GM23338 (cell line): ENCODE measurements around the gene TUBAL3. TPM values are rescaled to one million over a fixed set of nuclear protein-coding genes. Genes with fewer than 3 reads are reported as not detected.

ENCODE experiments used
- ATAC-seq: fragments of 200-7000 bp; cut with Tn5 transposase; 3 replicates; pipeline ENCODE4 v1.9.1; 2020
- DNase-seq: peaks from one replicate; pipeline ENCODE4 v3.0.0-alpha.2; 2015; ENCODE audit warnings: low spot score
- H2AFZ ChIP-seq: fragments of 200-600 bp; sonication (generic); 2 replicates; pipeline ENCODE4 v1.8.0; 2016; ENCODE audit warnings: antibody characterized with exemption, mild to moderate bottlenecking, moderate library complexity
- H3F3A ChIP-seq: fragments of 200-600 bp; sonication (generic); replicated peaks from 2 replicates; pipeline ENCODE4 v1.8.0; 2017; ENCODE audit warnings: antibody characterized with exemption, mixed run types, low read depth
- H3K27ac ChIP-seq: fragments of 200-600 bp; sonication (generic); 2 replicates; pipeline ENCODE4 v1.6.1; 2016; ENCODE audit warnings: low read depth
- H3K27me3 ChIP-seq: fragments of 200-600 bp; sonication (generic); 2 replicates; pipeline ENCODE4 v1.8.0; 2016; ENCODE audit warnings: mild to moderate bottlenecking, mixed run types, moderate library complexity; ENCODE audit not compliant: insufficient read depth
- H3K36me3 ChIP-seq: fragments of 200-600 bp; sonication (generic); 2 replicates; pipeline ENCODE4 v1.8.0; 2016; ENCODE audit warnings: mild to moderate bottlenecking; ENCODE audit not compliant: insufficient read depth
- H3K4me1 ChIP-seq: fragments of 200-600 bp; sonication (generic); 2 replicates; pipeline ENCODE4 v1.8.0; 2016; ENCODE audit warnings: mild to moderate bottlenecking, moderate library complexity; ENCODE audit not compliant: insufficient read depth
- H3K4me2 ChIP-seq: fragments of 200-600 bp; sonication (generic); 2 replicates; pipeline ENCODE4 v1.7.1; 2017; ENCODE audit warnings: mixed run types
- H3K4me3 ChIP-seq: fragments of 200-600 bp; sonication (generic); 2 replicates; pipeline ENCODE4 v1.6.1; 2016; ENCODE audit warnings: mixed run types
- H3K79me2 ChIP-seq: fragments of 200-600 bp; sonication (generic); replicated peaks from 2 replicates; pipeline ENCODE4 v1.8.0; 2017; ENCODE audit warnings: mild to moderate bottlenecking; ENCODE audit not compliant: insufficient read depth
- H3K9me2 ChIP-seq: fragments of 200-600 bp; sonication (generic); 2 replicates; pipeline ENCODE4 v1.8.0; 2017; ENCODE audit not compliant: insufficient read depth
- H4K20me1 ChIP-seq: fragments of 200-600 bp; sonication (generic); replicated peaks from 2 replicates; pipeline ENCODE4 v1.8.0; 2017; ENCODE audit warnings: mild to moderate bottlenecking; ENCODE audit not compliant: insufficient read depth
- H3K27ac Mint-ChIP-seq: 2 replicates; pipeline ENCODE4 v1.8.0; 2020; ENCODE audit warnings: inconsistent platforms, mild to moderate bottlenecking, moderate library complexity, mixed read lengths
- H3K27me3 Mint-ChIP-seq: 3 replicates; pipeline ENCODE4 v1.8.0; 2022; ENCODE audit warnings: low read depth, mild to moderate bottlenecking, moderate library complexity, mixed read lengths, inconsistent platforms; ENCODE audit not compliant: insufficient read depth, poor library complexity
- H3K36me3 Mint-ChIP-seq: 3 replicates; pipeline ENCODE4 v1.8.0; 2021; ENCODE audit warnings: low read depth, mild to moderate bottlenecking, inconsistent platforms, moderate library complexity, mixed read lengths
- H3K4me1 Mint-ChIP-seq: 3 replicates; pipeline ENCODE4 v1.8.0; 2020; ENCODE audit warnings: mild to moderate bottlenecking, inconsistent platforms, mixed read lengths
- H3K4me3 Mint-ChIP-seq: 3 replicates; pipeline ENCODE4 v1.8.0; 2021; ENCODE audit warnings: moderate library complexity, mild to moderate bottlenecking, inconsistent platforms, mixed read lengths
- H3K9me3 Mint-ChIP-seq: 3 replicates; pipeline ENCODE4 v1.8.0; 2020; ENCODE audit warnings: moderate library complexity, mild to moderate bottlenecking, inconsistent platforms, mixed read lengths
- CREB1 ChIP-seq: fragments of 250-450 bp; sonication (Bioruptor Pico); IDR thresholded peaks from 2 replicates; pipeline ENCODE4 v1.5.0; 2020; ENCODE audit warnings: low read depth, mild to moderate bottlenecking, moderate library complexity
- CTCF ChIP-seq, 2 experiments: fragments of 200-600 bp in 1 of 2; sonication (generic) in 1 of 2; conservative IDR thresholded peaks; 2 replicates each; pipeline versions ENCODE4 v1.5.1 to v1.6.1; 2016 to 2017; ENCODE audit warnings: antibody characterized with exemption in 2 of 2, low read depth in 2 of 2, mild to moderate bottlenecking in 2 of 2, moderate library complexity in 1 of 2
- EZH2phosphoT487 ChIP-seq: fragments of 200-600 bp; sonication (generic); IDR thresholded peaks from one replicate; pipeline ENCODE4 v1.8.1; 2018; ENCODE audit warnings: antibody characterized with exemption; ENCODE audit not compliant: unreplicated experiment
- NANOG ChIP-seq: IDR thresholded peaks from 2 replicates; pipeline ENCODE4 v1.6.1; 2016; ENCODE audit warnings: antibody characterized with exemption, borderline replicate concordance
- POLR2AphosphoS5 ChIP-seq: IDR thresholded peaks from 2 replicates; pipeline ENCODE4 v1.6.1; 2016; ENCODE audit warnings: antibody characterized with exemption, low read depth
- REST ChIP-seq: IDR thresholded peaks from one replicate; pipeline ENCODE4 v1.6.1; 2018; ENCODE audit warnings: antibody characterized with exemption; ENCODE audit not compliant: unreplicated experiment
- STAT1 ChIP-seq: IDR thresholded peaks from one replicate; pipeline ENCODE4 v1.6.1; 2016; ENCODE audit warnings: antibody characterized with exemption; ENCODE audit not compliant: unreplicated experiment
- ZNF114 ChIP-seq: fragments of 250-450 bp; sonication (Bioruptor Pico); IDR thresholded peaks from 2 replicates; pipeline ENCODE4 v1.5.0; 2020; ENCODE audit warnings: mild to moderate bottlenecking, moderate library complexity
- polyA plus RNA-seq: library from polyadenylated mRNA; unstranded; fragments of >200 nt; fragmentation: Nextera tagmentation; extraction: Ambion mirVana; gene quantifications from 2 replicates; pipeline ENCODE4 v1.2.1, GENCODE V29; 2016
- total RNA-seq: library from RNA; depleted of rRNA; stranded (reverse); fragments of >200 nt; shearing (Covaris generic); gene quantifications from 2 replicates; pipeline ENCODE4 v1.2.3, GENCODE V29; 2014
- TF ChIP-seq, protein P1 (sequence below): fragments of 250-450 bp; sonication (Bioruptor Pico); IDR thresholded peaks from 2 replicates; pipeline ENCODE4 v1.5.0; 2020; ENCODE audit warnings: mild to moderate bottlenecking, moderate library complexity

The TUBAL3 gene
- total and polyA plus RNA-seq, 2 experiments from 2014 or later: not detected

GRCh38 chr10:5428133-5428532 is 23.5 kb upstream of the TUBAL3 start (continued):
- TF ChIP-seq REST: no peak
- TF ChIP-seq POLR2AphosphoS5: no peak

DNA sequence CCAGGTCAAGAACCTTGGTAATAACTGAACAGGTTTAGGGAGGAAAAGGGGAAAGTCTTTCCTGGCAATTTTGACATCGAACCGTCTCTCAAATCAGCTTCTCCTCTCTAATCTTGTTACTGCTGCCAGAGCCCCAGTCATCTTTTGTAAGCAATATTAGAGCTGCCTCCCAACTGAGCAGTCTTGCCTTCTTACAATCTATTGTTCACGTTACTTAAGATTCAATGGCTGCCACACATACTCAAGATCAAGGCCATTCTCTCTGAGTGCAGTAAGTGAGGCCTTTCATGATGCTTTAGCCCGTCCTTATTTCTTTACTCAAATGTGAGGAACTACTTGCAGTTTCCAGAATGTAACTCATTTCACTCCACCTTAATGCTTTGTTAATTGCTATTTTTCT is 20.1 kb upstream of the TUBAL3 start:
- H3K4me1 ChIP-seq: peaks cover 28% of the 10 kb centered on the region
- no peak overlapping the region for H2AFZ ChIP-seq
- Mint-ChIP-seq H3K9me3 (no peaks in the 10 kb centered on the region), H3K4me3 (no peak overlapping the region), H3K27me3 (no peaks in the 10 kb centered on the region), H3K4me1 (peaks cover 40% of the 10 kb centered on the region), H3K27ac (peak overlapping the region; percentile 45; the same call in 1 of the 2 replicates), H3K36me3 (peaks cover 23% of the 10 kb centered on the region)
- no peak overlapping the region for H3K4me3 ChIP-seq
- H3K9me2 ChIP-seq: no peaks in the 10 kb centered on the region
- H3F3A ChIP-seq: no peaks in the 10 kb centered on the region
- peaks cover 79% of the 10 kb centered on the region for H3K79me2 ChIP-seq
- DNase-seq (peak; percentile 28), ATAC-seq (peak; percentile 55; the same call in 2 of the 3 replicates)
- H3K27ac ChIP-seq: no peak overlapping the region
- no peaks in the 10 kb centered on the region for H3K27me3 ChIP-seq
- no peaks in the 10 kb centered on the region for H4K20me1 ChIP-seq
- H3K4me2 ChIP-seq: peak overlapping the region; percentile 31
- peaks cover 9% of the 10 kb centered on the region; the same call in 1 of the 2 replicates for H3K36me3 ChIP-seq
- no peak for TF ChIP-seq STAT1
- TF ChIP-seq EZH2phosphoT487: no peak
- TF ChIP-seq CTCF (conservative IDR thresholded peaks at IDR 0.05; ENCODE audit: low read depth in 2 of 2): no peak

DNA sequence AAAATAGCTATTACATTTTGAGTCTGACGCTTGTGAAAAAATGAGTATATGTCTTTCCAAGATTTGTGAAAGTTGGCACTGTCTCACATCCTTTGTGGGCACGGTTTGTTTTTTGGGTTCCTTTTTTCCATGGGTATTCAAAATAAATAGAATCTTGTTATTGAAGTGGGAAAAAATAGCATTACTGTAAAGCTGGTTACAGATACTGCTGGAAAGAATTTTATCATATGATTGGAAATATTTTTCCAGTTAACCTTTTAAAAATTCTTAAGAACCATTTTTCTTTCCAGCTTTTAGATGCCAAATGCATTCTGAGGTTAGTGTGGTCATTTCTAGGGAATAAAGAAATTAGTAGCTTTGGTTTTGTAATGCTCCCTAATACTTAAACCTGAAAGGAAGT is 19.1 kb upstream of the TUBAL3 start:
- no peak for DNase-seq
- peak overlapping the region; percentile 31 for H3K4me2 ChIP-seq
- H3K4me3 Mint-ChIP-seq: no peak overlapping the region
- H3K27me3 ChIP-seq: no peaks in the 10 kb centered on the region
- ATAC-seq: no peak
- no peak overlapping the region for H3K4me3 ChIP-seq
- H3K27me3 Mint-ChIP-seq: no peaks in the 10 kb centered on the region
- peaks cover 89% of the 10 kb centered on the region for H3K79me2 ChIP-seq
- no peaks in the 10 kb centered on the region for H4K20me1 ChIP-seq
- peaks cover 28% of the 10 kb centered on the region for H3K4me1 ChIP-seq
- H3K36me3 Mint-ChIP-seq: peaks cover 13% of the 10 kb centered on the region
- no peaks in the 10 kb centered on the region; the same call in 2 of the 3 replicates for H3K9me3 Mint-ChIP-seq
- H3K36me3 ChIP-seq: peaks cover 5% of the 10 kb centered on the region; the same call in 1 of the 2 replicates
- H3F3A ChIP-seq: no peaks in the 10 kb centered on the region
- no peak overlapping the region for H2AFZ ChIP-seq
- no peak overlapping the region for H3K27ac ChIP-seq
- H3K9me2 ChIP-seq: no peaks in the 10 kb centered on the region
- no peak overlapping the region for H3K27ac Mint-ChIP-seq
- peaks cover 43% of the 10 kb centered on the region for H3K4me1 Mint-ChIP-seq
- TF ChIP-seq, protein P1, sequence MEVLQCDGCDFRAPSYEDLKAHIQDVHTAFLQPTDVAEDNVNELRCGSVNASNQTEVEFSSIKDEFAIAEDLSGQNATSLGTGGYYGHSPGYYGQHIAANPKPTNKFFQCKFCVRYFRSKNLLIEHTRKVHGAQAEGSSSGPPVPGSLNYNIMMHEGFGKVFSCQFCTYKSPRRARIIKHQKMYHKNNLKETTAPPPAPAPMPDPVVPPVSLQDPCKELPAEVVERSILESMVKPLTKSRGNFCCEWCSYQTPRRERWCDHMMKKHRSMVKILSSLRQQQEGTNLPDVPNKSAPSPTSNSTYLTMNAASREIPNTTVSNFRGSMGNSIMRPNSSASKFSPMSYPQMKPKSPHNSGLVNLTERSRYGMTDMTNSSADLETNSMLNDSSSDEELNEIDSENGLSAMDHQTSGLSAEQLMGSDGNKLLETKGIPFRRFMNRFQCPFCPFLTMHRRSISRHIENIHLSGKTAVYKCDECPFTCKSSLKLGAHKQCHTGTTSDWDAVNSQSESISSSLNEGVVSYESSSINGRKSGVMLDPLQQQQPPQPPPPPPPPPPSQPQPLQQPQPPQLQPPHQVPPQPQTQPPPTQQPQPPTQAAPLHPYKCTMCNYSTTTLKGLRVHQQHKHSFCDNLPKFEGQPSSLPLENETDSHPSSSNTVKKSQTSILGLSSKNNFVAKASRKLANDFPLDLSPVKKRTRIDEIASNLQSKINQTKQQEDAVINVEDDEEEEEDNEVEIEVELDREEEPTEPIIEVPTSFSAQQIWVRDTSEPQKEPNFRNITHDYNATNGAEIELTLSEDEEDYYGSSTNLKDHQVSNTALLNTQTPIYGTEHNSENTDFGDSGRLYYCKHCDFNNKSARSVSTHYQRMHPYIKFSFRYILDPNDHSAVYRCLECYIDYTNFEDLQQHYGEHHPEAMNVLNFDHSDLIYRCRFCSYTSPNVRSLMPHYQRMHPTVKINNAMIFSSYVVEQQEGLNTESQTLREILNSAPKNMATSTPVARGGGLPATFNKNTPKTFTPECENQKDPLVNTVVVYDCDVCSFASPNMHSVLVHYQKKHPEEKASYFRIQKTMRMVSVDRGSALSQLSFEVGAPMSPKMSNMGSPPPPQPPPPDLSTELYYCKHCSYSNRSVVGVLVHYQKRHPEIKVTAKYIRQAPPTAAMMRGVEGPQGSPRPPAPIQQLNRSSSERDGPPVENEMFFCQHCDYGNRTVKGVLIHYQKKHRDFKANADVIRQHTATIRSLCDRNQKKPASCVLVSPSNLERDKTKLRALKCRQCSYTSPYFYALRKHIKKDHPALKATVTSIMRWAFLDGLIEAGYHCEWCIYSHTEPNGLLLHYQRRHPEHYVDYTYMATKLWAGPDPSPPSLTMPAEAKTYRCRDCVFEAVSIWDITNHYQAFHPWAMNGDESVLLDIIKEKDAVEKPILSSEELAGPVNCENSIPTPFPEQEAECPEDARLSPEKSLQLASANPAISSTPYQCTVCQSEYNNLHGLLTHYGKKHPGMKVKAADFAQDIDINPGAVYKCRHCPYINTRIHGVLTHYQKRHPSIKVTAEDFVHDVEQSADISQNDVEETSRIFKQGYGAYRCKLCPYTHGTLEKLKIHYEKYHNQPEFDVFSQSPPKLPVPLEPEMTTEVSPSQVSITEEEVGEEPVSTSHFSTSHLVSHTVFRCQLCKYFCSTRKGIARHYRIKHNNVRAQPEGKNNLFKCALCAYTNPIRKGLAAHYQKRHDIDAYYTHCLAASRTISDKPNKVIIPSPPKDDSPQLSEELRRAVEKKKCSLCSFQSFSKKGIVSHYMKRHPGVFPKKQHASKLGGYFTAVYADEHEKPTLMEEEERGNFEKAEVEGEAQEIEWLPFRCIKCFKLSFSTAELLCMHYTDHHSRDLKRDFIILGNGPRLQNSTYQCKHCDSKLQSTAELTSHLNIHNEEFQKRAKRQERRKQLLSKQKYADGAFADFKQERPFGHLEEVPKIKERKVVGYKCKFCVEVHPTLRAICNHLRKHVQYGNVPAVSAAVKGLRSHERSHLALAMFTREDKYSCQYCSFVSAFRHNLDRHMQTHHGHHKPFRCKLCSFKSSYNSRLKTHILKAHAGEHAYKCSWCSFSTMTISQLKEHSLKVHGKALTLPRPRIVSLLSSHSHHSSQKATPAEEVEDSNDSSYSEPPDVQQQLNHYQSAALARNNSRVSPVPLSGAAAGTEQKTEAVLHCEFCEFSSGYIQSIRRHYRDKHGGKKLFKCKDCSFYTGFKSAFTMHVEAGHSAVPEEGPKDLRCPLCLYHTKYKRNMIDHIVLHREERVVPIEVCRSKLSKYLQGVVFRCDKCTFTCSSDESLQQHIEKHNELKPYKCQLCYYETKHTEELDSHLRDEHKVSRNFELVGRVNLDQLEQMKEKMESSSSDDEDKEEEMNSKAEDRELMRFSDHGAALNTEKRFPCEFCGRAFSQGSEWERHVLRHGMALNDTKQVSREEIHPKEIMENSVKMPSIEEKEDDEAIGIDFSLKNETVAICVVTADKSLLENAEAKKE (CRISPR knock-in tag): no peak
- TF ChIP-seq NANOG (no peak), CREB1 (CRISPR knock-in tag) (no peak), ZNF114 (CRISPR knock-in tag) (no peak), EZH2phosphoT487 (no peak)
